GM21737 (cell line): Measurements from ENCODE around the gene ZBTB46.
"Not testable (repeated sequence)": the region's sequence is repeated elsewhere in the genome, so short reads cannot be mapped to it uniquely, and the experiment has no call there.

Experiments used
- ATAC-seq: cut with Tn5 transposase; IDR thresholded peaks from one replicate; pipeline ENCODE4 v1.9.1; 2021; ENCODE audit warnings: mild to moderate bottlenecking, moderate library complexity; ENCODE audit not compliant: unreplicated experiment

Gene ZBTB46

DNA sequence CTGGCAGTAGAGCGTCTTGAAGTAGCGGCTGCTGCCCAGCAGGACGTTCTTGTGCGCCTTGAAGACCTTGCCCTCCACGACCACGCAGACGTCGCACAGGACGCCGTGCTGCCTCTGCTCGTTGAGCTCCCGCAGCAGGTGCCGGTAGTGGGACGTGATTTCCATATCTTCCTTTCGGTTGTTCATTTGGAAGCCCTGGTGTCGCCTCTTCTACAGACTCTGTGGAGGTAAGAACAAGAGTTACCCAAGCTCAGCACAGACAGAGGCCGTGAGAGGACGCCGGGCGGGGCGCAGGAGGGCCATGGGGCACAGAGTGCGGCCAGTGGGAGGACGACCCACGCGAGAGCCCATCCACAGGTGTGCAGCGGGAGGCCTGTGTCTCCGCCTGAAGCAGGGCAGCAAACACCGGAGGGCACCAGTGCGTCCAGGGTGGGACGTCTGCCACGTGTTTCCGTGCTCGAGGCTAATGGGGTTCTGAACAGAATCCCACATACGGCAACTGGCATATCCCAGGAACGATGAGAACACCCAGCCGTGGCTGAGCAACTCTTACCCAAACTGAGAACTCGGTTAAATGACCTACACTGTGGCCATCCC lies 40.4 kb downstream of the ZBTB46 start:
- ATAC-seq: no peak

DNA sequence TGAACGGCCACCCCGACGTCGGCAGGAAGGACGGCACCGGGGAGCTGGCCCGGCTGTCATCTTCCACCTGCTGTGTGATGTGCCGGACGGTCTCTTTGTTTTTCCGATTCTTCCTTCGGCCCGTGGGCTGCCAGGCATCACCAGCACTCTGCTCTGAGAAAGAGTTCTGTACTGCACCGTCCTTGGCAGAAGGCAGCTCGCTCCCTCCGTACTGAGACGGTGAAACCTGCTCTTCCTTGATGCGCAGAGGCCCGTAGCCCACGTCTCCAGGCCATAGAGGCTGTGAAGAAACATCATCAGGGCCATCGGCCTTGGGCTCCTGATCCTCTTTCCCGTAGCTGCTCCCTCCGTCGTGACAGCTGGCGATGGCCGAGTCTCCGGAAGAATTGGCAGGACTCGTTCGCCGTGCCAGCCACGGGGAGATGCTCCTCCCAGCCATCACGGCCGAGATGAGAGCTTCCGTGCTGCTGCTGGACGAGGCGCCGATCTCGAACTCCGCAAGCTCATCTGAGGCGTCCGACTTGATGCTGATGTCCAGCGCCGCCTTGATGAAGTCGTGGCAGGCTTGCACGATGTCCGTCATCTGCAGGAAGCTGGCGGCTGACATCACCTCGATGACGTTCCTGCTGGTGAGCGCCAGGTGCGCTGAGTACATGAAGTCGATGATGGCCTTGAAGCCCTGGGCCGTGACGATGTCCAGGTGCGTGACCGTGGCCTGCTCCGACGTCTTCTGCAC lies 41.1 kb downstream of the ZBTB46 start:
- ATAC-seq: no peak

DNA sequence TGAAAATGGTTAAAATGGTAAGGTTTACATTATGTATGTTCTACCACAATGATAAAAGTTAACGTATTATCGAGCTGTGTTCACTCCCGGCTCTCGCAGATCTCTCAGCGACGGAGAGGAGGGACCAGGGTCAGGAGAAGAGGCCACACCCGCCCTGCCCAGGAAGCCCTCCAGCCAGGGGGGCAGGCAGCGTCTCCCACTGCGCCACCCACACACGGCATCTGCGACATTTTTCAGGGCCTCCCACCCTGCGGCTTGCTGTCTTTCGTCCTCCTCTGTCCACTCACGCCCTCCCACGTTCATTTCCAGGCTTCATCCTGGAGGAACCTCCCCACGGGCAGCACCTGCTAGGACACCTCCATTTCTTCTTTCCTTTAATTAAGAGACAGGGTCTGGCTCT lies 43.3 kb downstream of the ZBTB46 start:
- no peak for ATAC-seq

DNA sequence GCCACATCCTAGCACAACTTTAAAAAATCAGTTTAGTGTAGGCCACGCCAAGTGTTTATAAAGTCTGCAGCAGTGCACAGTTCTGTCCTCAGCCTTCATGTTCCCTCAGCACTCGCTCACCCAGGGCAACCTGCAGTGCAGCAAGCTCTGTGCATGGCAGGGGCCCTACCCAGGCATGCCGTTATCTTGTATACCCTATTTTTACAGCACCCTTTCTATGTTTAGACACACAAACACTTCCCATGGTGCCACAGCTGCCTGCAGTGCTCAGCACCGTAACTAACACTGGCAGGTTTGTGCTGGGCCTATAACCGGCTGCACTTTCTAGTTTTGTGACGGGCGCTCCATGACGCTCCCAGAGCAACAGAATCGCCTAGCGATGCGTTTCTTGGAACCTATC lies 43.8 kb downstream of the ZBTB46 start:
- ATAC-seq: no peak

DNA sequence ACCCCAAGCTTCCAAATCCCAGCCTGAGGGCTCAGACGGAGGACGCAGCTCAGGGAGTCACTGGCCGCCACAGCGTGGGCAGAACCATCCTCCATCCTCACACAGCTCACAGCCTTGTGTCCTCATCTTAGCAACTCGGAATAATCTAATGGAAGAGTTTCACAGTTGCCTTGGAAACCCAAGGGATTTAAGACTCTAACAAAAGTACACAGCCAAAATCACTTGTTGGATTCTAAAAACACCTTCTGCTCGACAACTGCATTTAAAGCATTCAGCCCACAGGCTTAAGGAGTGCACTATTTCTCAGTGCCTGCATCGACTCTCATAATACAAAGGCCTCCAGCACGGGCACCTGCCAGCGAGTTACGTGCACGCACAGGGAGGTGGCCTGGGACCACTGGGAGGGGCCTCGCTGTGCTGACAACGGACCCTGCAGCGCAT lies 45.4 kb downstream of the ZBTB46 start:
- ATAC-seq: no peak

DNA sequence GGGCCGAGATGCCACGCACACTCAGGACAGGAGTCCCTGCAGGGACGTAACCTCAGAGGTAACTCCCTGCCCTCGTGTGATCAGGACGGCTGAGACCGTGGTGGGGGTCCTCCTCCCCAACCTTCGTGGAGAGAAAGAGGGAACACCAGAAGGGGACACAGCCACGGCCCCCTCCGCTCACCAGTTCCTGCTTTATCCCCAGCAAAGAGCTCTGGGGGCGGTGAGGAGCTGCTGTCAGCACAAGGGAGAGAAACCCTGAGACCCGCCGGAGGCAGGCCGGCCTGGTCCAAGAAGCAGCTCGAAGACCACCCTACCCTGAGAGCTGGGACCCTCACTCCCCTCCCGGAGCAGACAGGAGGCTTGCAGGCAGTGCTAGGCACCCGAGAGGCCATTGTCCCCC lies 47.1 kb downstream of the ZBTB46 start:
- ATAC-seq: no peak

DNA sequence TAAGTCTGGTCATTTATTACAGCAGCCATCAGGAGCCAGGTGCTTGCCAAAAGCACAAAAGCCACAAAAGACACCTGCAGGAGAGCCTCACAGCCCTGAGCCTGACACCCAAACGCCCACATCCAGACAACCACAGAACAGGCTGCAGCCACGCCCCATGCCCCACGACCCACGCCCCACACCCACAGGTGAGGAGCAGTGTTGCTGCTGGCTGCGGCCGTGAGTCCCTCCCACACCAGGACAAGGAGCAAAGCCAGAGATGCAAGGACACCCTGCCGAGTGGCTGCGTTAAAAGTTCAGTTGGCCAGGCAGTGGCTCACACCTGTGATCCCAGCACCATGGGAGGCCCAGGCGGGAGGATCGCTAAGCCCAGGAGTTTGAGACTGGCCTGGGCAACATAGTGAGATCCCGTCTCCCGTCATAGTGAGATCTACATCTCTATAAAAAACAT lies 48.5 kb downstream of the ZBTB46 start:
- ATAC-seq: no peak

DNA sequence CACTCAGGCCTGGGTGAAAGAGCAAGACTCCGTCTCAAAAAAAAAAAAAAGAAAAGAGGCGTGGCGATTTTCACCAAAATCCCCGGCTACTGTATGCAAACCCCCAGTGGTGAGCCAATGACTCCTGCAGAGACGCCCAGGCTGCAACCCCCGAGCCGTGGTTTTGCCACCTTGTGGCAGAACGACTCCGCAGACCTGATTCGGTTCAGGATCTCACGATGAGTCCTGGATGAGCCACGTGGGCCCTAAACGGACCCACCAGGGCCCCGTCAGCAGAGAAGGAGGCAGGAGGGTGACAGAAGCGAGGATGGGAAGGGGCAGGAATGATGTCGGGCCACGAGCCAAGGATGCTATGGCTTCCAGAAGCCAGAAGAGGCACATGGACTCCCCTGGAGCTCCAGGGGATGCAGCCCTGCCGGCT lies 49.0 kb downstream of the ZBTB46 start:
- ATAC-seq: no peak

DNA sequence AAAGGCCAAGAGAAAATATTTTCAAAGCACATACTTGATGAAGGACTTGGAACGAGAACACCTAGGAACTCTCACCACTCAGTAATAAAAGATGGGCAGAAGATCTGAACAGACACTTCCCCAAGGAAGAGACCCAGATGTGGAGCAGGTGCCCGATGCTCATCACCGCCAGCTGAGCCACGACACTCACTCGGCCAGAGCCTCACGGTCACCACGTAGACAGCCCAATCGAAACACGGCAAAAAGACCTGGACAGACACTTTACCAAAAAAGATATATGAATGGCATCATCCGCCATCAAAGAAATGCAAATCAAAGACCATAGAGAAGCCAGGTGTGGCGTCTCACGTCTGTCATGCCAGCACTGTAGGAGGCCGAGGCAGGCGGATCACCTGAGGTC lies 49.9 kb downstream of the ZBTB46 start:
- no peak for ATAC-seq

DNA sequence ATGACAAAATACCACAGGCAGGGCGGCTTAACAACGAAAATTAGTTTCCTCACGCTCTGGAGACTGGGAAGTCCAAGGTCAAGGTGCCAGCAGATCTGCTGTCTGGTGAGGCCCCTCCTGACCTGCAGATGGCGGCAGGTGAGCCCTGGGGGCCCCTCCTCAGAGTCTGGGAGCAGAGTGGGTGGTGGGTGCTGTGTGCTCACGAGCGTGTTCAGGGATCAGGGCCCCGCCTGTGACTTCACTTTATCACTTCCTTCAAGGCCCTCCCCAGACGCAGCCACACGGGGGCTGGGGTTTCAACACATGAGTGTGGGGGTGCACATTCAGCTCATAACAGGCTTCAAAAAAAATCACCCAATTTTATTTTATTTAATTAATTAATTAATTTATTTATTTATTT lies 52.2 kb downstream of the ZBTB46 start:
- ATAC-seq: no peak

DNA sequence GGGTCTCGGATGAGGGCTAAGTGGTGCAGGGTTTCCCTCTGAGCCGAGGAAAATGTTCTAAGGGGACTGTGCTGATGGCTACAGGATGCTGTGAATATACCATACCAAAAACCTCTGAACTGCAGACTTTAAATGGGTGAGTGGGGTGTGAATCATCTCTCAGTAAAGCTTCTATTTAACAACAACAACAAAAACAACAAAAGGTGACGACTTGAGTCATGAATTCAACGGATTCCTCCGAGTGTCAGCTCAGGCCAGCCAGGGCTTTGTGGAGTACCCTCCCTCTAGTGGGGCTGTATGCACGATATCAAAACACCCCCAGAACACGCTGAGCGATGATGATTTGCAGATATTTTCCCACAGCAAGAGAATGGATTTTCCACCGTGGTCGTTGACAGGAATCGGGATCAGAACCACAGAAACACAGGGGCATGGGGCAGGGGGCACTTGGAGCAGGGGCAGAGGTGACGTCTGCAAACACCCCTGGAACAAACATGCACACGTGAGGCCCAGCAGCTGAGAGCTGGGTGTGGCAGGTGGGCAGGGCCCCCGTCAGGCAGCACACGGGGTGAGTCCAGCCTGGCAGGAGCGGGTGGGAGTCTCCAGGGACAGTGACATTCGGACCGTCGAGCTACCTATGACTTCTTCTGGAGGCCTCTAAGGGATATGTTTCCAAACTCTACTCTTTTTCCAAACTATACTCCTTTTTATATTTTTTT lies 52.9 kb downstream of the ZBTB46 start:
- ATAC-seq: no peak

DNA sequence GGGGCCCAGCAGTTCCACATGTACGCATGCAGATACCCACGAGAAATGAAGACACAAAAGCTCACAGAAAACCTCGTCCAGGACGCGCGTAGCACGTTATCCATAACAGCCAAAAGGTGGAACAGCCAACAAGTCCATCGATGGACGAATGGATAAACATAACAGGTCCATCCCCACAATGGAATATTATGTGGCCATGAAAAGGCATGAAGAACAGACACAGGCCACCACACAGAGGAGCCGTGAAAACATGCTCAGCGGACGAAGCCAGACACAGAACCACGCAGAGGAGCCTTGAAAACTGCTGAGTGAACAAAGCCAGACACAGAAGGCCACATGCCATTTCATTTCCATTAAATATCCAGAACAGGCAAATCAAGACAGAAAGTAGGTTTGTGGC lies 53.5 kb downstream of the ZBTB46 start:
- ATAC-seq: no peak

DNA sequence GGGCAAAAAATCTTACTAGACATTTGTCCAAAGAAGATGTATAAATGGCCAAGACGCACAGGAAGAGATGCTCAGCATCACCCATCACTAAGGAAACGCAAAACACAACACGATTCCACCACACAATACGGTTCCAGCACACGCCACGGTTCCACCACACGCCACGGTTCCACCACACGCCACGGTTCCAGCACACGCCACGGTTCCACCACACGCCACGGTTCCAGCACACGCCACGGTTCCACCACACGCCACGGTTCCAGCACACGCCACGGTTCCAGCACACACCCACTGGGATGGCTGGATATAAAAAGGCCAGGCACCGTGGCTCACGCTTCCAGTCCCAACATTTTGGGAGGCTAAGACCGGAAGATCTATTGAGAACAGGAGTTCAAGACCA lies 54.2 kb downstream of the ZBTB46 start:
- not testable (repeated sequence) for ATAC-seq

DNA sequence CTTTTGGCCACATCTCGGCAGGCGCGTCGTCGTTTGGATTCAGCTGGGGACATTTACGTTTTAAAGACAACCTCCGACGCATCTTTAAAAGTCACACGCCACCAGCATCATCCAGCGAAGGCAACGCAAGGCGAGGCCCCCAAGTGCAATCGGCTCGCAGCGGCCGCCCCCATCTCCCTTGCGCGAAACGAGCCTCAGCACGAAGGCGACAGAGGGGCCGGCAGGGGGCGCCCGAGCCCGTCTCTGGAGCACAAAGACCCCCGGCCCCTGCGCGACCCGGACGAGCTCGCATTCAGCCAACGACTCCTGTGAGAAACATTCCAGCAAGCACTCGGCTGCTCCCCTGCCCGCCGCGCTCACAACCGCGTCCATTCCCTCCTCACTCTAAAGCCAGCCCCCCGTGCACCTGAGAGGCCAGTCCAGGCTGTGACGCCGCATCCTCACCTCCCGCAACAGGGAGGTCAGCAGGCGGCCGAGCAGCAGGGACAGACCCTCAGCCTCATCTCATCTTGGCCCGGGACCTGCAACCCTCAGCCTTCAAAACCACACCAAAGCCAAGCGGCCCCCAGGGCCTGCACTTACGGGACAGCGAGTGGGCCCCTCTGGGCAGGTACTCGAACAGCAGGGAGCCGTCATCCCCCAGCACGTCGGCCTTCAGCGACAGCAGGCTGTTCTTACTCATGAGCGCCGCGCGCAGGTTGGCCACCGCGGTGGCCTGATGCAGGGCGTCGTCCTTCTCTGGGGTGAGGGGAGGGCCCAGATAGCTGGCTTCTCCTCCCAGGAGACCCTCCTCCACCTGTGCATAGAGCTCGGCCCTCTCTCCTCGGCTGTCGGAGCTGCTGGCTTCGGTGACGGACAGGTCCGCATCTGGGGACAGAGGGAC lies 55.7 kb downstream of the ZBTB46 start:
- no peak for ATAC-seq

DNA sequence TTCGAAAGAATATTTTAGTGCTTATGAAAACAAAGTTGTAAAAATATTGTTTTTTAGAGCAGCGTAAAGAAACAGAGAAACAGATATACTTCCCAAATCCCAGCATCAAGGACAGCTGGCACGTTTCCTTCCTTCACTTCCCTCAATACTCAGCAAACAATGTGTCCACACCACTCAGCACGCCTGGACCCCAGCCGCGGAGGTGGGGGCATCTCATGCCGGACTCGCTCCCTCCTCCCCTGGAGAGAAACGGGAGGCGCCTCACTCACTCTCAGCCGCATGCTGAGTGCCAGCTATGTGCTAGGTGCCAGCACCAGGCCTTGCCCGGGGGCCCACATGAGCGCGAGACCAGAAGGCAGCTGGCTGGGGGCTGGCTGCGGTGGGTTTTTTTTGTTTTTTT lies 56.8 kb downstream of the ZBTB46 start:
- ATAC-seq: no peak

DNA sequence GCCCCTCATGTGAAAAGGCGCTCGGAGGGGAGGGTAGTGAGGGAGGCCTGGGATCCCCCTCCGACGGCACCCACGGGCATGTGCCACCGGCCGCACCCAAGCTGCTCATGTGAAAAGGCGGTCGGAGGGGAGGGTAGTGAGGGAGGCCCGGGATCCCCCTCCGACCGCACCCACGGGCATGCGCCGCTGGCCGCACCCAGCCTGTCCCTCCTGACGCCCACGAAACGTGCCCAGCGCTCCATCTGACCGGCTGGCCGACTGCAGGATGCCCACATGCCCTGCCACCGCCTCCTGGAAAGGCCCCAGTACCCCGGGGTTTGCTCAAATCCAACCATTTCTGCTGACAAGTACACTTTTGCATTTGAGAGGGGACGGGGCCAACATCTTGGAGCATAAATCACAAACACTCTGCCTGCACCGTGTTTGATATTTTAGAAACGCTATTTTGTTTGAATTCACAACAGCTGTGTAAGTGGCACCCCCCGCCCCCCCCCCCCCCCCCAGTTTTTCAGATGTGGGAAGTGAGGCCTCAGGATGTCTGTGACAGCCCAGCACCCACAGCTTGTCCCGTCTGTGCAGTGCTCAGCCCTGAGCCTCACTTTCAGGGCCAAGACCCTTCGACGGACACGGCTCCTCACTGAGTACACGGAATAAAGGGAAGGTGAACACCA lies 57.4 kb downstream of the ZBTB46 start:
- no peak for ATAC-seq

DNA sequence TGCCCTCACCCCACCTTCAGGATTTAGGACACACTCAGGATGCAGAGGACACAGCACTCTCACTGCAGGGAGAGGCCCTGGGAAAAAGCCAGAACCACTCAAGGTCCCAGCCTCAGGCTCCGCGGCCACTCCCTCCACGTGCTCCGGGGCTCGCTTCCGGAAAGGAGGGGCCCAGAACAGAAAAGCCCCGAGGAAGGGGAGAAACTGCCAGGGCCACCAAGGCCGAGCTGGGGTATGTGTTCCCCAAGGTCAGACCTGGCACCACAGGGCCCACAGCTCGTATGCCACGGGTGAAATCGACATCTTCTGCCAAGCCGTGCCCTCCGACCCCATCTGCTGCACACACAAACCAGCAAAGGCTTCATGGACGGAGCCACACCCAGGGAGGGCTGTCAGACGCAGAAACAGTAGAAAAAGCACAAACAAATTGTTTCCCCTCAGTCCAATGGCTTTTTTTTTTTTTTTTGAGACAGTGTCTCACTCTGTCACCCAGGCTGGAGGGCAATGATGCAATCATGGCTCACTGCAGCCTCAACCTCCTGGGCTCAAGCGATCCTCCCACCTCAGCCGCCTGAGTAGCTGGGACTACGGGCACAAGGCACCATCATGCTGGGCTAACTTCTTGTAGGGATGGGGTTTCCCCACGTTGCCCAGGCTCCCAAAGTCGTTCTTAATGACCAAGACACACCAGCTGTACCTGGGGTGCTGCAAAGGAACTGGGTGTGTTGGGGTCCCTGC lies 58.1 kb downstream of the ZBTB46 start:
- ATAC-seq: no peak

DNA sequence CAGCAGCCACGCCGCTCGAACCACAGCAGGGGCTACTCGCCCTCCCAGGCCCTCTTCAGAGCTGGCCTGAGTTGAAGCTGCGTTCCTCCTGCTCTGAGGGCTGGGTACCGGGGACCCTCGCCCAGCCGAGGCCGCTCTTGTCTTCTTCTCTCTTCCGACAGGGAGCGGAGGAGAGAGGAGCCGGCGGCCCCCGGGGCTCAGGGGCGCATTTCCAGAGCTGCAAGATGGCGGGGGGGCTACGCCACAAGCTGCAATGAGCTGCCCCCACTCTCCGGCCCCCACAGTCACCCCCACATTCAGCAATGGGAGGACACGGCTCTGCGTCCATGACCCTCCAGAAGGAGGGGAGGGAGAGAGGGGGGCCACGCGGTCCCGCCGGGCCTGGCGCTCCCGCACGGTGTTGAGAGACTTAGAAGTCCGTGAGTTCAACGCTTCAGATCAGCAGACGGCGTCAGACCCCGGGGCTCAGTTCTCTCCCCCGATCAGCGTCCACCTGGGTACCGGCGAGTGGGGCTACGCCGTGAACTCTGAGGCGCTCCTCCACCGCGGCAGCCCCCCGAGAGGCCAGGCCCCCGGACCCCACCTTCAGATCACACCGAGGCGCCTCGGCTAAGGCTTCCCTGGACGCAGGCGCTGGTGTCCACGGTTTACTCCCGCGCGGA lies 59.9 kb downstream of the ZBTB46 start:
- ATAC-seq: no peak

DNA sequence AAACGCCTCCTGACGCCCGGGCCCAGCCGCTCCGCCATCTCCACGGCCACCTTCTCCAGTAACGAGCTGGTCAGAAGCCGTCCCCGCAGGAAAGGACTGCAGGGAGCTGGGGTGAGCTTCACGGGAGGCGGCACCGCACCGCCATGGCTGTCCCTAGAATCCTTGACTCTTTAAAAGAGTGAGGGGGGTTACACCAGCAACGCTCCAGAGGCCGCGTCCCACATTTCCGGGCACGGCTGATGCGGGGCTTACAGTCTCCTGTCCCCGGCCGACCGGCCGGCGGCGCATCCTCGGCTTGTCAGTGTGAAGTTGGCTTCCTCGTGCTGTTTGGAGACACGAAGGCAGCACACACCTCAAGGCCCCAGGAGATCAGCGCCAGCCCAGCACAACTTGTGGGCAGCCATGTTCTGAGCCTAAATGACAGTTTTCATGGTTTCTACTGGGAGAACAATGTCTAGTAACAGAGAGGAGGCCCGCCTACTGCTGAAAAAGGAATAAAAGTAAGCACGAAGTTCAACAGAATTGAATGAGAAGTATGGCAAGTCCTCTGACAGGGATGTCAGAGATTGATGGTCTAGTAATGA lies 61.1 kb downstream of the ZBTB46 start:
- ATAC-seq: no peak
